Hypothalamus (tissue), 51 donors: ENCODE data around the gene CFAP299.
"Not testable (repeated sequence)": the region's sequence is repeated elsewhere in the genome, so short reads cannot be mapped to it uniquely, and the experiment has no call there.

Experiments
- DNase-seq, 51 donors: peaks; one replicate each; lab custom pipeline; 2025; lab: John Stamatoyannopoulos, UW

CFAP299 gene

DNA sequence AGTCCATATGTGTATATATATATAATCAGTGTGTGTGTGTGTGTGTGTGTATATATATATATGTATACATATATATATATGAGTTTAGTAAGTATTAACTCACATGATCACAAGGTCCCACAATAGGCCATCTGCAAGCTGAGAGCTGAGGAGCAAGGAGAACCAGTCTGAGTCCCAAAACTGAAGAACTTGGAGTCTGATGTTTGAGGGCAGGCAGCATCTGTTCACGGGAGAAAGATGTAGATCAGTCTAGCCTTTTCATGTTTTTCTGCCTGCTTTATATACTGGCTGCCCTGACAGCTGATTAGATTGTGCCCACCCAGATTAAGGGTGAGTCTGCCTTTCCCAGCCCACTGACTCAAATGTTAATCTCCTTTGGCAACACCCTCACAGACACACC lies 465.2 kb downstream of the CFAP299 start:
- not testable (repeated sequence) for DNase-seq

DNA sequence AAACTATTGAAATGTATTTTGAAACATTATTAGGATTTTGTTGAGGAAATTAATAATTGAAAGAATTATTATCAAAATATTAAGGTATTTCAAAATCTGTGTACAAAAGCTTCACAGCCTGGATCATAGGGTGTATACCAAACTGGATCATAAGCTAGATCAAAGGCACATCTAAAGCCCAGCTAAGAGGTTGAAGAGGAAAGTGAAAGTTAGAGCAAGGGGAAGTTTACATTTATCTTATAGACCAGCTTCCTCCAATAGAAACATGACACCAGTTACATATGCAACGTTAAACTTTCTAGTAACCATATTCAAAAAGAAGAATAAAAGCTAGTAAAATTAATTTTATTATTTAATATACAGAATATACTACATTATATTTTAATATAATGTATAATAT lies 467.8 kb downstream of the CFAP299 start:
- no peak for DNase-seq

DNA sequence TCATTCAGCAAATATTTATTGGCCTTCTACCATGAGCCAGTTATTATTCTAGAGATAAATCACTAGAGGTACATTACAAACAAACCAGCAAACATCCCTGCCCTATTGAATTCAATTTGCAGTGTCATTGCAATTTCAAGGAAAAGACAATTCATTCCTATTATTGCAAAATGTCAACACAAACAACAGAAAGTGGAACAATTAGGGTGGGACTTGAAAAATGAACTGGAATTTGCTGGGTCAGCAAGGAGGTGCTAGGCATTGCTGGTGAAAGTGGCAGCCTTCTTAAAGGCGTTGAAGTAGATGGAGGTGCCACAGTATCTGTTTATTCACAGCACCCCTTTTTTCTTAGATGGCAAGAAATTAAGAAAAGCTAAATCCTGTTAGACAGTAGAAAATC lies 470.9 kb downstream of the CFAP299 start:
- no peak for DNase-seq

DNA sequence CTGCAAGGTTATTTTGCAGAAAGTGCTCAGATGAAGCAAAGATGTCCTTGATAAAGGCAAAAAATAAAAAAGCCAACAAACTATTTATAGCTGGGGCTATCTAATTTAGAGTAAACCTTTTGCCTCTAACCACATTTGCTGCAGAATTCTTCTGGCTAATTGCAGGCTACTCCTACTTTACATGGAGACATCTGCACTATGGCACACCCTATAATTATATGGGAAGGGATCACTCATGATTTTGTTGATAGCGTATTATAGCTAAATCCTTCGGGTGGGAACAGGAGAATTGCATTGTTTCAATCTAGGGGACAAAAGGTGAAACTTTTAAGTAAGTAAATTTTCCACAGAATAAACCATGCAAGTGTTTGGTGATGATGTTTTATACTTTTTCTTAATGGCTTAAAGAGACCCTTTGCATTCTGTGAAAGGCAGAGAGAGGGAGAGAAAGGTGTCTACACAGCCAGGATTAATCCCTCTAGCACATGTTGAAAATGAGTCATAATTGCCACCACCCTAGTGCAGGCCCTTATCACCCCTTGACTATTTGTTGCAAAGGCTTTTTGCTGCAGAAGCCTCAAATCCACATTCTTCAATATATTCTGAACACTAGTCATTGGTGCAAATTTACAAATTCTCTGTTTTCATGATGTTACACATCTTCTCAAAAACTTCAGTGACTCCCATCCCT lies 473.7 kb downstream of the CFAP299 start:
- DNase-seq, result no peak

DNA sequence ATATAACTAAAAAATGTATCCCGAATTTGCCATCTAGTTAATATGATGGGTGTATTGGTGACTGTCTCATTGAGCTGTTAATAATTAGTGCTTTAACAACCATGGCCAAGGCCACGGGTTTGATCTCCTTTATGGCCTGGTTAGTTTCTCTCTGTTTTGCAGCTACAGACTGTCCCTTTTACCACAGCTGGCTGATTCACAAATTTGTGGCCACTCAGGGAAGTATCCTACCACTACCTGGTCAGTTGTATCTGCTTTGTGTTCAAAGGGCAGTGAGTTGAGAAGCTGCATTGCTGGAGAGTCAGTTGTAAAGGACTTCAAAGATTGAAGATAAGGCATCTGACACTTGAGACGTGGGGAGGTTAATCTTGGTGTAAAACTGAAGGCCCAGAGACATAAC lies 475.9 kb downstream of the CFAP299 start:
- no peak for DNase-seq

DNA sequence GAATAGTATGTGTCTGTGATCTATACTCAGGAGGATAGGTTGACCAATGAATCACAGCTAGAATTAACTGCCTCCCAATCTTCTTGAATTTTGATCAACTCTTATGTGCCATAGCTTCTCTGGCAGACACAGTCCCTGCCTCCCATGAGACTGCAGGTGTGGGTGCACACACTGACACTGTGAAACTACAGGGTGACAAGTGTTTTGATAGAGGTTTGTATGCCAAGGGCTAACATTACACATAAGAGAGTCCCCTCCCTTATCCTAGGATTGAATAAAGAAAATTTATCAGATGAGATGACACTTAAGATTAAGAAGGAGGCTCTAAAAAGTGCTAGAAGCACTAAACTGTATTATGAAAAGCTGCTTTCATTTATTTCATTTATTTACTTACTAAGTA lies 476.6 kb downstream of the CFAP299 start:
- DNase-seq, result no peak

DNA sequence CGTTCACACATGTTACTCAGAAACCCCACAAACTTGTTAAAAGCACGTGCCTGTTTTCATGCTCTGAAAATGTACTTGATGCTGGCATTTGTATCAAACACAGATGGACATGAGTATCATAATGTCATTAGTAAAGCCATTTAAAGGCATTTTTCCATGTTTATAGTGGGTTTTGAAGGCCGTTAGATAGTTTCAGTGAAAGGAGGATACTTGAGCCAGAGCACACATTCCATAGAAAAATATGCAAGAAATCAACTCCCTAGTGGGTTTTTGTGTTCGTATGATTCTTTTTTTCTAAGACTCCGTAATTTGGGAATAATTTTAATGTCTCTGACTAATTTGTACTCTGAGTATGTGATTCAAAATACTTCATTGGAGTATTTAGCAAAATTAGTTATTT lies 478.7 kb downstream of the CFAP299 start:
- no peak for DNase-seq

DNA sequence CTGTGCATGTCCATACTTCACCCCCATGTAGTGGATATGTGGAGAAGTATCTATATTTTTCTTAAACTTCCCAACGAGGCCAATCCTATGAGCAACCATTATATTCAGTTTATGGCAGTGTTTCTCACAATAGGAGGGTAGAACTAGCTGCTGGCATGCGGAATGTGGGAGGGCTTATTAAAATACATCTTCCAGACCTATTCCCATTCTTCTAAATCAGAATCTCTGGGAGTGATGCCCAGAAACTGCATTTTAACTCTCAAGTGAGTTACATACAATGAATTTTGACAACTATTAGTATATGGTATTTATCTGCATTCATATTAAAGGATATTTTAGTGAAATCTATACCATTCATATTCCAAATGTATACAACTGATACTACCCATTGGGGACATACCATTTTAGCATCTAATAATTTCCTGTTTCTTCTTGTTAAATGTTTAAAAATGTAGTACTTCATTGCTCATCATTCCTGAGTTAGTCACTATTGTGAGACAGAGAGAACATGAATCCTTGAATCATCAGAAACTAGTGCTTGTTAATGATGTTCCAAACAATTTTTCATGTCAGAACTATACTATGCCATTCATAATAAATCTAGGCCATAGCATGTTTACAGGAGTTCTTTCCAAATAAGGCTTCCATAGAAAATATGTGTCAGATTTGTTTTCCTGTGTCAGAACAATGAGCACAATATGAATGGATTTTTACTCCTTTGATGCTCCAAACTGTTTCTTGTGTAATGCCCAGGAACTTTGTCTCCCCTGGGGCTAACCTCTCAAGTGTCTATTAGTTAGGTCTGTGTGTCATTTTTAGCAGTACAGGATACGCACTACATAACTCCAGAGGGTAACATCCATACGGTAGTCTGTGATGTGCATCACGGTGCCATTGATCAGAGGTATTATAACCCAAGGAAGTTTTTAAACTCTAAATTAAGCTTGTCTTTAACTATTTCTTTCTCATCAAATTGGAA lies 496.1 kb downstream of the CFAP299 start:
- DNase-seq, result no peak

DNA sequence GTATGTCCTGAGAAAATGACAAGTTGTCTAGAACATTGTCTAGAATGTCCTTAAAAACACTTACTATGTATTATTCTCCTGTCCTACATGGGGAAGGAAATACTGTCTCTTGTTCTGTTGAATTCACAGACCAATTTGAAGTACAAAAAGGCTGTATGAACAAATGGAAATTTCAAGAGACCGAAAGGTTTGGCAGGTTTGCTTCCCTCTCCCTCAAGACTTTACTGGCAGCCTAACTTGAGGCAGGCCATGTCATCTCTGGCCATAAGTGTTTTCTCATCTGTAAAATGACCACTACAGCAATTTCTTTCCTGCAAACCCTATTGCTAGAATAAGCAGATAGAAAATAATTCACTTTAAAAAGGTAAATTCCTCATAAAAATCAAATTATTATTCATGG lies 503.8 kb downstream of the CFAP299 start:
- no peak for DNase-seq

DNA sequence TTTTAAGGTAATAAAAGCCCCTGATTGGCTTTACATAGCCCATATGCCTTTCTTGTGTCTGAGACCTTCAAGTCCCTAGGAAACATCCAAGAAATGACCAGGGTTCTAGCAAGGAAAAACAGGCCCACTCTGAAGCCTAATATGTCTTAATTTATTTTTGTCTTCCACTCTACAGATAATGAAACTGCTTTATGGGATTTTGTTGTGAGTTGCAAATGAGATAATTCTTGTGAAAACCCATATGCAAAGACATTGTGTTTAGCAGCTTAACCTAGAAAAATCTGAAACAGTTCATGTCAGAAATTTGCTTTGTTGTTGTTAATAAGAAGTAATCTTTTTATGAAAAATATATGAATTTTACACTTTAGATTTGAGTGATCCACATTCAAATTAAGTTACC lies 504.3 kb downstream of the CFAP299 start:
- DNase-seq, result no peak

DNA sequence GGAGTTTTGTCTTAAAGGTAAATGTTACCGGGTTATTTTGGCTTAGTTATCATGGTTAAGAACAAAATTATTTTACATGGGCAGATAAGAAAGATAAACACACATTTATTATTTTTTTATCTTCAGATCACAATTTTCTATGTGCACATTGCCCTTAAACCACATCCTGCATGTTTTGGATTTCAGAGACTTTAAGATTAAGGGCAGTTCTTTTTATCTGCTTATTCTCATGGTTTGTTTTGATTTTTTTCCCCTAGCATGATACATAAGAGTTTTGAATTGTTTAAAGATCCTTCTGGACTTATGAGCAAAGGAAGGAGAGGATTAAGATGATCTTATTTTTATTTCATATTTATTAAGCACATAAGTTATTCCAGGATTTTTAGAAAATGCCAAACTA lies 504.9 kb downstream of the CFAP299 start:
- DNase-seq, result no peak

DNA sequence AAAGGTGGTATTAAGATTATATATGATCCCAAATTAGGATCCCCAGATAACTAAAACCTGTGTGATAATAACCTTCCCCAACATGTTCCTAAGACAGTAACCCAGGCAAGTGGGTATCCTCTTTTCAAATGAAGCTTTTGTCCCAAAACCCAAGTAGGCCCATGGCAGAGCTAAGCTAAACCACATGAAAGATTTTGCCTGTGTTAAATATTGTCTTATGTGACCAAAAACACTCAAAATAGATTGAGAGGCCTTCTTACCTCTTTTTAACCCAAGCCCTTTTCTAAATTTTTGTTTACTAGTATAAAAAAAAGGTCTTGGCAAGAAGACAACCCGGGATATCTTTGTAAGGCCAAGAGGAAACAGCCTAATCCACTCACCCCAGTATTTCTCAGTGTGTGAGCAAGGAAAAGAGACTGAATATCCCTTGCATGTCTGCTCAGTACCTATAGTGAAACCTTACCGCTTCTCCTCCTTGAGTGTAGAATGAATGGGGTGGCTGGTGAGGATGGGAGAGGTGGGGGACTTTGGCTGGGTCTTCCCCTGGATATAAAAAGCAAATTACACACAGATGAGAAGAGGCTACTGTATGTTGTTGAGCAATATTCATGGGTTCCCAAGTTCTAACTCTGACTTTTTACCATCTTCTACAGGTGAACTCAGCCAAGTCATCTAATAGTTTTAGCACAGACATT lies 506.2 kb downstream of the CFAP299 start:
- no peak for DNase-seq

DNA sequence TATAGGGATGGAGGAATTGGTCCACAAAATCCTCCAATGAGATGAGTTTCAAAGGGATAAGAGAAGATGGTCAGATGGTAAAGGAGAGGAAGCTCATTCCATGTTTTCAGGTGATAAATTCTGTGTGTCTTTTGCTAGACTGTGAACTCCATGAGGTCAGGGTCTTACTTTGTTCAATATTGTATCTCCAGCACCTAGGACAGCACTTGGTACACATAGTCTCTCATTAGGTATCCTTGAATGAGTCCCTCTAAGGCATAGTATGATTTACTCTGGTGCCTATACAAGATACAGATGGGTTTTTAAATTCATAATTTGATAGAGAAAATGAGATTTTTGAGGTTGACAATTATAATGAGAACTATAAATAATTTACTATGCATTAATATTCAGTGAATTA lies 510.7 kb downstream of the CFAP299 start:
- DNase-seq, result no peak

DNA sequence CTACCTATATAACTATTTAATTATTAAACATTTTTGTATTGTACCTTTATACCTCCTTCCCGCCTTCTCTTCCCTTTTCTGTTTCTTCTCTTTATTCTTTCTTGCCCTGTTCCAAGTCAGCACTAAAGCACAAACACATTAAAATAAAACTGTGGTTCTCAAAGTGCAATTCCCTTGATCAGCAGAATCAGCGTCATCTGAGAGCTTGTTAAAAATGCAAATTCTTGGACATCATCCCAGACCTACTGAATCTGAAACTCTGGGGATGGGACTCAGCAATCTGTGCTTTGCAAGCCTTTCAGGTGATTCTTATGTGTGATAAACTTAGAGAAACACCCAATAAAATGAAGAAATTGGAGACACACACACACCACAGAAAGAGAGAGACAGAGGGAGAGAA lies 516.5 kb downstream of the CFAP299 start:
- DNase-seq, result no peak

DNA sequence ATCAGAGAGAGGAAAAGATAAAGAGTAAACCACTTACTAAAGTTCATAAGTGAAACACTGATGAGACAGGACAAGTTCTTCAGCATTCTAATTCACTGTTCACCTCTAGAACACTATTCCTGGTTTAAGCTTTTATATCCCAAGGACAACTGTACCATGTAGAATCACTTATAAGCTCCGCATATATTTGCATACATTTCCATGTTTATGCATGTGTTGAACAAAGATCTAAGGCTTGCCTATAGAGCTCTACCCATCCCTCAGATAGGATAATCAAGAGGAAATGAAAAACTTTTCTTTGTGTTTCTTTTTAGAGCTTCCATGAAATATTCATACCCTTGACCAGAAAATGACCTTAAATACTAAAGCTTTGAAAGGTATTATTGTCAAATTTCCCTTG lies 538.0 kb downstream of the CFAP299 start:
- DNase-seq, result no peak

DNA sequence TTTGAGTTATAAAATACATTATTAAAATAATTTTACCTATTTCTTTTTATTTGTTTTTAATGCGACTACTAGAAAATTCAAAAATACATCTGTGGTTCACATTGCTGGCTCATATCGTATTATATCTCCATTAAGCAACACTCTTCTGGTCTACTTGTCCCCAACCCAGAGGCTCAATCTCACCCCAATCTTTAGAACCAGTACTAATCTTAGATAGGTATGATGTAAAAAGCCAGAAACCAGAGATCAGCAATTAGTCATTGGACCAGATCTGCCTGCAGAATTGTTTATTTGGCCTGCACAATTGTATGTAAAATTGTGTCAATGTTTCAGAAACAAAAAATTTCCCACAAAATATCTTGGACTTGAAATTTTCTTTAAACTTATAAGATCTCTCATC lies 539.4 kb downstream of the CFAP299 start:
- no peak for DNase-seq

DNA sequence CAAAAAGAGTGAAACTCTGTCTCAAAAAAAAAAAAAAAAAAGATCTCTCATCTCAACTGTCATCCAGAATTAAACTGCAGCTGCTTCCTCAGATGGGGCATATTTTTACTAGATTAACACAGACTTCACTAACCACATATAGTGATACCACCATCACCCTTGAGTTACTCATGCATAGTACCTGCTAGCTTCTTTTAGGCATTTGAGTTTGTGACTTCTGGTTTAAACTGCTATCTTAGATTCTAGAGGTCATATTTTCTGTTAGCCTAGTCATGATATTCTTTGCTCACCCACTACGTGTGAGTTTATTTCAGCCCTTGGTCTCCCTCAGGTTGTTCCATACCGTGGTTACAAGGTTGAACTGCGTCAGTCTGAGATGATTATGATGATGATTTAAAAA lies 540.1 kb downstream of the CFAP299 start:
- DNase-seq, result no peak

DNA sequence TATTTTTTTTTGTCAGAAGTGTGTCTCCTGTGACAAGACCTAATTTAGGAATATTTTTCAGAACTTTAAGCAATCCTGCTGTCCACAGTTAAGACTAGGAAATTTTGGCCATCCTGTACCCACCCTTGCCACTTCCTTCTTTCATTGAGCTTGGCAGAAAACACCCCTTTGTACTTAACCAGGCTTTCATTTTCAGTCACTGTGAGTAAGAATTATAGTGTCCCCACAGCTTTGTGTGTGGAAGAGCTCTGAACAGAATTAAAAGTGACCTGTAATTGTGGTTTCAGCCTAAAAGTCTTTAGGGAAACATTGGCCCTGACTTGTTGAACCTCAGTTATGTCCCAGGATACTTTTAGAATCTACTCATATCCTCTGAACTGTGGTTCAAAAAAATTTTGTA lies 541.3 kb downstream of the CFAP299 start:
- DNase-seq, result no peak

DNA sequence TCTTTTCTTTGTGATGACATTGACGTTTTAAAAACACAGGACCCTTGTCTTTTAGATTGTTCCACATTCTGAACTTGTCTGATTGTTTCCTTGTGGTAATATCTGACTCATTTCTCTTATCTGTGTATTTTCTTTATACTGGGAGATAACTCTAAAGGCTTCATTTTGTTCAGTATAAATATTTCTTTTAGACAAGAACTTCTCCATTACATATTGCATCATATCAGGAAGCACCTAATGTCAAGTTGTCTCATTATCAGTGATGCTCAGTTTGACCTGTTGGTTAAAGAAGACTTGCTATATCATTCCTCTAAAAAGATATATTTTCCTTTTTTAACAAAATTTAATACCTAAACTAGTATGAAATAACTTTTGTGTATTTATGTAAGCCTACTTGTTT lies 542.7 kb downstream of the CFAP299 start:
- DNase-seq, result no peak

DNA sequence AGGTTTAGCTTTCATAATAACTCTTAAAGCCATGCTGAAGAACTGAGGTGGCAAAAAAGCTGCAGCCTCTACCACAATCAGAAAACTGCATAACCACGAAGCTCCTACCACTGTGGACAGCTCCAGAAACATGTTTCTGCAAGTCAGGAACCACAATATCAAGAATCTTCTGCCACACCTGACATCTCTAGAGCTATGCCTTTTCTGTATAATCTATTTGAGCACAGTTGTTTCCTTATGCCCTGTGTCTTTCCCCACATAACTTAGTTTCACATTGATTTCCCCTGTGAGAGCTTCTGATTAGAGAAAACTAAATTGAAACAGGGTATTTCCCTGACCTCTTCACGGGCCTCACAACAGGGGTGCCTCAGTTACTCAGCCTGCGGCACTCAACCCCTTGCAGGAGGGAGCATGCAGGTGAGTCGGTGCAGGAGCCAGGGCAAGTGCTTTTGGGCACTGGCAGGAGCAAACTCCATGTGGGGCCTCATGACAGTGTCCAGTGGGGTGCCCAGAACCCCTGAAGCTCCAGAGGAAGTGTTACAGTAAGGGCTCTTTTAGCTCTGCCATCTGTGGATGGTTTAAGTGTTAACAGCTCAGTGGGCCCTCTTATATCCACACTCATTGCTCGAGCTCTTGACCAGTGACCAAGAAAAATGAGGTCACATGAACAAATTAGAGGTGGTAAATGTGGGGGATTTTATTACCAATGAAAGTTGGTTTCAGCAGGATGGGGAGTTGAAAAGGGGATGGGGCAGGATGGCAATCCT lies 562.2 kb downstream of the CFAP299 start:
- no peak for DNase-seq

DNA sequence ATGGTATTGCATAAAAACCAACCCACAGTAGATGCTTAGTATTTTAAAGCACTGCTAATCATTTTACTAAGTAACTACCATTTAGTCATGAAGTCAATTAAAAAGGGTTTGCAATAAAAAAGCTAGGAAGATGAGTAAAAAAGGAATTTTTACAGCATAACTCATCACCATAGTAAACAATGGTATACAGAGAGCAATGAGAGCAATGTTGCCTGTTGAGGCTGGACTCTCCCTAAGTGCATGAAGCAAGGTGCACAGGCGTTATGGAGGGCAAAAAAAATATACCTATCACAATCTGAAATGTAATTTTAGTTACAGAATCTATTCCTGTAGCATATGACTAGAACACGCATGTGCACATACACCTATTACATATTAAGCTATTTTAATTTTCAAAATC lies 565.4 kb downstream of the CFAP299 start:
- no peak for DNase-seq
